Measurements from ENCODE around the gene USP35.

USP35 gene

GRCh38 chr11:78199015-78199652 lies 10.4 kb downstream of the USP35 start:
- TF ChIP-seq CTCF (IDR thresholded peaks at IDR 0.05; ENCODE audit: low read depth, low read length) (no peak), MYC (IDR thresholded peaks at IDR 0.05; ENCODE audit: low read depth, low read length) (no peak), POLR2A (IDR thresholded peaks at IDR 0.05; ENCODE audit: extremely low read depth, insufficient read length) (no peak)
- TF ChIP-seq, protein P1, sequence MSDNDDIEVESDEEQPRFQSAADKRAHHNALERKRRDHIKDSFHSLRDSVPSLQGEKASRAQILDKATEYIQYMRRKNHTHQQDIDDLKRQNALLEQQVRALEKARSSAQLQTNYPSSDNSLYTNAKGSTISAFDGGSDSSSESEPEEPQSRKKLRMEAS (IDR thresholded peaks at IDR 0.05; ENCODE audit: low read depth, low read length), result no peak
- DNase-seq (ENCODE audit: low read depth), result no peak
- H3K4me3 ChIP-seq (ENCODE audit: low read depth, low read length), result no peak overlapping the region

GRCh38 chr11:78199653-78200015 lies 10.9 kb downstream of the USP35 start:
- DNase-seq (ENCODE audit: low read depth), result no peak
- no peak overlapping the region for H3K4me3 ChIP-seq (ENCODE audit: low read depth, low read length)
- no peak for TF ChIP-seq MYC (IDR thresholded peaks at IDR 0.05; ENCODE audit: low read depth, low read length)

DNA sequence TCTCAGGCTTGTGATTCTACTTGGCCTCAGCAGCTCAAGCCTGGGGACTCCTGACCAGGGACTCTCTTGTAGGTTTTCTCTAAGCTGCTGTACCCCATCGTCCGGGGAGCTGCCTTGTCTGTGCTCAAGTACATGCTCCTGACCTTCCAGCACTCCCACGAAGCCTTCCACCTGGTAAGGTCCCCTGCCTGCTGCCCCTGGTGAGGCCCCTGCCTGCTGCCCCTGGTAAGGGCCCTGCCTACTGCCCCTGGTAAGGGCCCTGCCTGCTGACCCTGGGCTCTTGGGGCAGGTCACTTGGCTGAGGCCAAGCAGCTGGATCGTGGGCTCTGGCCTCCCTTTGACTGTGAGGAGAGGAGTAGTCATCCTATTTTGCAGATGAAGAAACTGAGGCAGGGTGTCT lies 11.3 kb downstream of the USP35 start:
- DNase-seq (ENCODE audit: low read depth), result no peak
- TF ChIP-seq, protein P1 (IDR thresholded peaks at IDR 0.05; ENCODE audit: low read depth, low read length), result no peak
- TF ChIP-seq MYC (IDR thresholded peaks at IDR 0.05; ENCODE audit: low read depth, low read length) (no peak), POLR2A (IDR thresholded peaks at IDR 0.05; ENCODE audit: extremely low read depth, insufficient read length) (no peak), CTCF (IDR thresholded peaks at IDR 0.05; ENCODE audit: low read depth, low read length) (no peak)
- H3K4me3 ChIP-seq (ENCODE audit: low read depth, low read length), result no peak overlapping the region

GRCh38 chr11:78200553-78200952 lies 11.8 kb downstream of the USP35 start:
- H3K4me3 ChIP-seq (ENCODE audit: low read depth, low read length), result no peak overlapping the region
- TF ChIP-seq POLR2A (IDR thresholded peaks at IDR 0.05; ENCODE audit: extremely low read depth, insufficient read length) (no peak), MYC (IDR thresholded peaks at IDR 0.05; ENCODE audit: low read depth, low read length) (no peak)
- TF ChIP-seq, protein P1 (IDR thresholded peaks at IDR 0.05; ENCODE audit: low read depth, low read length), result no peak
- DNase-seq (ENCODE audit: low read depth), result no peak

DNA sequence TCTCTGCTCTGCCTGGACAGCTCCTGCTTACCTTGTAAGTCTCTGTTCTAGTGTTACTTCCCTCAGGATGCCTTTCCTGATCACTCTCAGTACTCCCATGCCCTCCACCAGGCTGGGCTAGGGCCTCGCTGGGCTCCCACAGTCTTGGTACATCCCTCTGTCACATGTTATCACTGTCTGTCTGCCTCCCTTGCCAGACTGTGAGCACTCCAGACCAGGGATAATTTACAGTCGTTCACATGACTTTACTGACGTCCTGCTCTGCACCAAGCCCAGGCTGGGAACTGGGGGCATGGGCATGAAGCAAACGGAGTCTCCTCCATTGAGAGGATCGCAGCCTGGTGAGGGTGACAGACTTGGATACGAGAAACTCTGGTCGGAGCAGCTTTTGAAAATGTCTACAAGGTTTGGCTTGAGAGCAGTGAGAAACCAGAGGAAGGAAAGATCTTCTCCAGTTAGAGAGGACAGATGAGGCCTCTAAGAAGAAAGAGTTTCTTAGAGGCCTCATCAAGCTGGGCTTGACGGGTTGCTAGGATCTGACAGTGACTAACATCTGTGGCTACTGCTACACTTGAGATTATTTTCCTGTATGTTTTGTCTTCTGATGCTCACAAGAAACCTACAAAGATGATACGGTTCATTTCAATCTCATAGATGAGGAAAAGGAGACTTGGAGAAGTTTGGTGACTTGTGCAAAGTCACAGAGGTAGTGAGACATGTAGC lies 12.5 kb downstream of the USP35 start:
- no peak for DNase-seq (ENCODE audit: low read depth)
- TF ChIP-seq POLR2A (IDR thresholded peaks at IDR 0.05; ENCODE audit: extremely low read depth, insufficient read length), result no peak
- no peak for TF ChIP-seq MYC (IDR thresholded peaks at IDR 0.05; ENCODE audit: low read depth, low read length)
- no peak for TF ChIP-seq CTCF (IDR thresholded peaks at IDR 0.05; ENCODE audit: low read depth, low read length)
- TF ChIP-seq, protein P1 (IDR thresholded peaks at IDR 0.05; ENCODE audit: low read depth, low read length), result no peak
- H3K4me3 ChIP-seq (ENCODE audit: low read depth, low read length), result no peak overlapping the region

- H3K4me3 ChIP-seq (ENCODE audit: low read depth, low read length), result no peak overlapping the region
- DNase-seq (ENCODE audit: low read depth), result peak; percentile 48
- TF ChIP-seq CTCF (IDR thresholded peaks at IDR 0.05; ENCODE audit: low read depth, low read length), result no peak
- TF ChIP-seq MYC (IDR thresholded peaks at IDR 0.05; ENCODE audit: low read depth, low read length), result no peak
- TF ChIP-seq, protein P1 (IDR thresholded peaks at IDR 0.05; ENCODE audit: low read depth, low read length), result no peak
- TF ChIP-seq POLR2A (IDR thresholded peaks at IDR 0.05; ENCODE audit: extremely low read depth, insufficient read length), result no peak
Measured at GRCh38 chr11:78202733-78203167, 14.0 kb downstream of the USP35 start.

All from NB4 (cell line).